Right forelimb (tissue), 1 donor: ENCODE measurements around the gene FBXL14.
A peak's percentile ranks its signal among the peaks of the same experiment; 100 is the strongest.

Experiments used
- DNase-seq: peaks from one replicate; pipeline ENCODE4 v3.0.0-alpha.2; 2018

Gene FBXL14

DNA sequence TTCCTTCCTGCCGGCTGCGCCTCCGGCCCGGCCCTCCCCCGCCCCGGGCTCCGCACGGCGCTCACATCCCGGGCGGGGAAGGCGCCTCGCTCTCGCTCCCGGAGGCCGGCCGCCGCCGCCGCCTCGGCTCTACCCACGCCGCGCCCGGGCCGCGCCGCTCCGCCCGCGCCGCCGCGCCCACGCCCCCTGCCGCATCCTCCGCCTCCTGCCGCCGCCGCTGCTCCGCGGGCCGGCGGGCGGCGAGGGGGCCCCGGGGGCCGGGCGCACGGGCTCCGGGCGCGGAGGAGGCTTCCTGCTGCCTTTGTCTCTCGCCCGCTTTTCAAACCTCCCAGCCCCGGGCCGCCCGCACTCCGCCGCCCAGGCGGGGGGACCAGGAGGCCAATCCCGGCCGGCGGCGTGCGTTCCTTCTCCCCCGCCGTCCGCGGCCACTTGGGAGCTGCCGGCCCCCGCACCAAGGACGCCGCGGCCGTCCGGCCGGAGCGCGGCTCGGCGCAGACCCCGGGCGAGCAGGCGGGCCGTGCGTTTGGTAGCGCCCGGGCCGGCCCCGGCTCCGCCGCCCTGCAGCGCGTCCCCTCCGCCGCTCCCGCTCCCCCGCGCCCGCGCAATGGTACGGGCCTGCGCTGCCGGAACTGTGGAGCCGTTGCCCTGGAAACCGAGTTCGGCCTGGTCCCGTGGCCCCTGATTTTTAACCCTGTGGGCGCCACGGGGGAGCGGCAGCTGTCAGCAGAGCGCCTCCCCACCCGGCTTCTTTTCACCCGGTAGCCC lies at the start of gene FBXL14:
Gene FBXL14, minus strand, starts transcription at position 321 of the 765 bp plus-strand sequence. CDS start 515 bp downstream, outside the sequence.
- DNase-seq: peak; percentile 94

GRCh38 chr12:1643905-1644533 lies 49.6 kb upstream of the FBXL14 start:
- no peak for DNase-seq

DNA sequence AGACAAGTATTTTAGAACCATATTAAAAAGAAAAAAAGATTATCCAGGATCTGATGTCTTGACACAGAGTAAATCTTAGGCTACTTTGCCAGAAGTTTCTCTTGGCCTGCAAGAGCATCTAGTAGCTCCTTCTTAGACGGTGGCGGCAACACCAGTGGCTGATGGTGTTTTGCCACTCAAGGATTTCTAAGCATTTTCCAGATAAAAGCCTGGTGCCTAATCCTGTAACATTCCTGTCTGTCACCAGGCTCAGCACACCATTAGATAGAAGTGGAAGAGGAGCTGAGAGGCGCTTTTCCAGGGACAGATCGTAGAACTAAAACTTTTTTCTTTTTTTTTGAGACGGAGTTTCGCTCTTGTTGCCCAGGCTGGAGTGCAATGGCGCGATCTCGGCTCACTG lies 48.7 kb upstream of the FBXL14 start:
- DNase-seq: no peak

DNA sequence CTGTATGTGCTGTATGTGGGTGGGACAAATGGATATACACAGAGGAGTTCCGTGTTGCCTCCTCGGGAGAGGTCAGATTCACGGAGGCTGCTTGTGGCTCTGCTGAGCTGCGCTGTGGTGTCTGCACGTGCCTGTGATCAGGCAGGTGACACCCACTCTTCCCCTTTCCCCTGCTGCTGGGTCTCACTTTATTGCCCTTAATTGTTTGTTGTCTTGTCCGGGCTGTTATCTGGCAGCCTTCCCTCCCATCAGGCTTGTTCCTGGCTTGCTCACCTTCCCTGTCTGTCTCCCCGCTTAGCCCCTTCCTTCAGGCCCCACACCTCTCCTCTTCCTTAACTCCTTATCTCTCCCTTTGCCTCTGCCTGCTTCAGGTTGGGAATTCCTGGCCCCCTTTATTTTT lies 48.1 kb upstream of the FBXL14 start:
- DNase-seq: no peak

DNA sequence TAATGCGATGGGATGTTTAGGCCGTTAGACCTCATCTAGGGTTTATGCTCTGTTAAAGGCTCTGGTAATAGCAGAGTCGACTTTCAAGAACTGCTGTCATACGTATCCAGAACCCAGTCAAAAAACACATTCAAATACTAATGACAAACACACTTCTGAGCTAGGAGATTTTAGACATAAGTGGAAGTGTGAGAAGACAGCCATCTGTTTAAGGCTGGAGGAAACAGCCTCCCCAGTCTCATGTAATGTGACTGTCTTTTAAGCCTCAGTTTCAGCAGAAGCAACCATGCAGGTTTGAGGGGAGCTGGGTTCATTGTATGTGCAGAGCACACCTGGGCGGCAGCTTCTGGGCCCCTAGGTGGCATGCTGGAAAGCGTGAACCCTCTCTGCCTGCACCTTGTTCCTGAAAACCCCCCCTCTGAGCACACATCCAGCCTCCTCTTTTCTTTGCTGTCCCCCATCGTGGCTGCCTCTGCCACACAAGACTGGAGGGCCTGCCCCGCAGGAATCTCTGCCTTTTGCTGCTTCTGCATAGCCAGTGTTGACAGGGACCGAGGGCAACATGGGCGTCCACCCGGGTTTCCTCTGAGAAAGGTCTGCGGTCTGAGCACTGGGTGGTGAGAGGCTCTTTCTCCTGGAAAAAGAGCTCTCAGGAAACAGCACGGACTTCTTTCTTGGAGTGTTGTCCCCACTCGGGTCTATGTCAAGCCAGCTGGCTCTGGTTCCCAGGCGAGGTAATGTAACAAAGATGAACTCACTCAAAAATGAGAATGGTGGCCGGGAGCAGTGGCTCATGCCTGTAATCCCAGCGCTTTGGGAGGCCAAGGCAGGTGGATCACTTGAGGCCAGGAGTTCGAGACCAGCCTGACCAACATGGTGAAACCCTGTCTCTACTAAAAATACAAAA lies 46.2 kb upstream of the FBXL14 start:
- no peak for DNase-seq

DNA sequence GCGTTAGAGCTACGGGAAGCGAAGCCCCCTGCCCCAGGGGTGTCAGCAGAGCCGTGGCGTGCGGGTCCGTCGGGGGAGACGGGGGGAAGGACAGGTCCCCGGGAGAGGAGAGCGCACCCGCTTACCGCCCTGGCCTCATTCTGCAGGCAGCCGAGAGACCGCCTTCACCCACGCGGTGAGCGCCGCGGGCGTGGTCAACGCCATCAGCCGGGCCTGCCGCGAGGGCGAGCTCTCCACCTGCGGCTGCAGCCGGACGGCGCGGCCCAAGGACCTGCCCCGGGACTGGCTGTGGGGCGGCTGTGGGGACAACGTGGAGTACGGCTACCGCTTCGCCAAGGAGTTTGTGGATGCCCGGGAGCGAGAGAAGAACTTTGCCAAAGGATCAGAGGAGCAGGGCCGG lies 45.2 kb upstream of the FBXL14 start:
- no peak for DNase-seq

GRCh38 chr12:1638203-1638602 lies 43.8 kb upstream of the FBXL14 start:
- no peak for DNase-seq

DNA sequence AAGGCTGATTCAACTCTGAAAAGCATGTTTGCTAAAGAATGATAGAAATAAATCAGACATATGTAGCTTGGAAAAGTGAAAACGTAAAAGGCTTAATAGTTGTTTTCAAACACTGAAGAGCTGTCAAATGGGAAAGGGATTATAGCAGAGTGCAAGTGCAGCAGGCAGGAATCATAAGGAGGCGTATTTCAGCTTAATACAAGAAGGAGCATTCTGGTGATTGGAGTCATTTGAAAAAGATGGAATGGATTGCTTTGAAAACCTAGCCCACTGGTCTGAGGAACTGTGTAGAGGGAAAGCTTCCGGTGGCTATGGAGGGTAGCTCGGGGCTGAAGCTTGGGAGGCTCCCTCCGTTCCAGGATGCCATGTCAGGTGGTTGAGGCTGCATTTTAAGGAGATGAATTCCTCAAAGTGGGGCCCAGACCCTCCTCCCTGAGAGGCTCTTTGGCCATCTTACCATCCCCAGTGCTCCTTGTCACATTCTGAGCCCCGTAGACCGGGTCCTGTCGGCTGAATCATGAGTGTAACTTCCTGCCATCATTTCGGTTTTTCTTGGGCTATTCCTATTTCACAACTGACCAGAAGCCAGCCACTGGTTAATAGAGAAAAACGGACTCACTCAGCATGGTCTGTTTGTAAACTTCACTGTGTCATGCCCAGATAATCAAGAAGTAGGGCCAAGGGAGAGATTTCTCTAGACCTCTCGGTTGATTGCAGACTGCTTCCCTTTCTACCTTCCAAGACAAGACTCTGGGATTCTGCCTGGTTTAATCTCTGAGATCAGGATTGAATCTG lies 41.1 kb upstream of the FBXL14 start:
- DNase-seq: no peak

DNA sequence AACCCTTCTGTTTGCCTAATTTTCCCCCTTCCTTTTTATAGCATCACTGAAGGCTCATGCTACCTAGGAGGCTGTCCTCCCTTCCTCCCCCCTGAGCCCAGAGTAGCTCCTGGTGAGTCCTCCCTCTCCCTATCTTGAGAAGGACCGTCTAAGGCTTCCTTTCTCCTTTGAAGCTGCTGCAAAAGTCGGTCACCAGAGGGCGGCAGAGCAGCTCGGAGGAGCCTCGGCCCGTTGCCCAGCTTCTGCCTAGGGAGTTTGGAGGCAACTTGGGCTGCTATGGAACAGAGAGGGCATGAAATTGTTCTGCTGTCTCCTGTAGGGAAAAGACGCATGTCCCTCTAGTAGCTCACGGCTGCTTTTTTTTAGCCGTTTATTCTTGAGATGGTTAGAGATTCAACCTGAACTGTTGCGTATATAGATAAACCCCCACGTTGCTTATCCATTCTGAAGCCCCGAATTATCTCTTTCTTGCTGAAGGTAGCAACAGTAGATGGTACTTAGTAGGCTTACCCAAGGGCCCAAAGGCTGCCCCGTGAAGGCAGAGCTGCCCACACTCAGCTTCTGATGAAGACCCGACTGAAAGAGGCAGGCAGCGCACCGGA lies 40.3 kb upstream of the FBXL14 start:
- DNase-seq: peak; percentile 82

DNA sequence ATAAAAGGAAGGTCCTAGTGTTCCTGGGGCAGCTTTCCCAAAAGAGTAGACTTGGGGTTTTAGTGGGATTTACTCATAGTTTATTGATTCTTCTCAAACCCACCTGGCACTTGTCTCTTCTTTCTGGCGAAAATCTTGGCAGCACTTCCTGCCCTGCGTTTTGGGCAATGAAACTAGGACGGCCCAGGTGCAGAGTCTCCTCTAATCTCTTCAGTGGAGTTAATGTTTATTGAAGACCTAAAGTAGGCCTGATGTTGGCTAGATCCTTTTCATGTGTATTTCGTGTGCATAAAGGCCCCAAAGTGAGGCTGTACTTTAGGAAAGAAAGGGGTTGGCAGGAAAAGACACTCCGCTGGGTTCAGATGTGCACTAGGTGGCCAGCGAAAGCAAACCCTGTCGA lies 39.8 kb upstream of the FBXL14 start:
- no peak for DNase-seq

DNA sequence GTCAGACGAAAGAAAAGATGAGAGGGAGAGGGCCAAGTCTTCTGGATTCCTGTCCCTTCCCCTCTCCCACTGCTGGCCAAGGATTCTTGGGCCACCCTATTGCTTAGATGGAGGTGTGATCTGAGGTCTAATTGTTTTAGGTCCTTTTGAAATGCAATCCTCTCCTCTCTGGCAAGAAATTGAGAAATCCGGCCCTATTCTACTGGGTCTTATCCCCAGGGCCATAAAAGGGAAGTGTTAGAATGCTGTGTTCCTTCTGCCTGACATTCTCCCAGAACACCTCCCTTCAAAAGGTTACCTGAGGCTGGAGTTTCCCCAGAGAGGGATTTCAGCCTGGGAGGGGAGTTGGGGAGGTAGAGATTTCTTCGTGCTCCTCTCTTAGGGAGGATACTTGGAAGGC lies 39.1 kb upstream of the FBXL14 start:
- DNase-seq: no peak

DNA sequence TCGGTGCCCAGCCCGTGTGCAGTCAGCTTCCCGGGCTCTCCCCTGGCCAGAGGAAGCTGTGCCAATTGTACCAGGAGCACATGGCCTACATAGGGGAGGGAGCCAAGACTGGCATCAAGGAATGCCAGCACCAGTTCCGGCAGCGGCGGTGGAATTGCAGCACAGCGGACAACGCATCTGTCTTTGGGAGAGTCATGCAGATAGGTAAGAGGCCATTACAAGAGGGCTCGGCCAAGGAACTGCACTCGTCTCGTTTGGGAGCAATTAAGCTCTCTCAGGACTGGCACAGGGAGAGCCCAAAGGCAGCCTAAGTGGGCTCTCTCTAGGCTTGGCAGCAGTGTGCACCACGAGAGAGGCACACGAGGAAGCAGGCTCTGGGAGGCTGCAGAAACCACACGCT lies 38.3 kb upstream of the FBXL14 start:
- DNase-seq: no peak

- no peak for DNase-seq
Observed at GRCh38 chr12:1630827-1631591, 36.6 kb upstream of the FBXL14 start.

- DNase-seq: peak; percentile 73
Observed at GRCh38 chr12:1630133-1630826, 35.9 kb upstream of the FBXL14 start.

DNA sequence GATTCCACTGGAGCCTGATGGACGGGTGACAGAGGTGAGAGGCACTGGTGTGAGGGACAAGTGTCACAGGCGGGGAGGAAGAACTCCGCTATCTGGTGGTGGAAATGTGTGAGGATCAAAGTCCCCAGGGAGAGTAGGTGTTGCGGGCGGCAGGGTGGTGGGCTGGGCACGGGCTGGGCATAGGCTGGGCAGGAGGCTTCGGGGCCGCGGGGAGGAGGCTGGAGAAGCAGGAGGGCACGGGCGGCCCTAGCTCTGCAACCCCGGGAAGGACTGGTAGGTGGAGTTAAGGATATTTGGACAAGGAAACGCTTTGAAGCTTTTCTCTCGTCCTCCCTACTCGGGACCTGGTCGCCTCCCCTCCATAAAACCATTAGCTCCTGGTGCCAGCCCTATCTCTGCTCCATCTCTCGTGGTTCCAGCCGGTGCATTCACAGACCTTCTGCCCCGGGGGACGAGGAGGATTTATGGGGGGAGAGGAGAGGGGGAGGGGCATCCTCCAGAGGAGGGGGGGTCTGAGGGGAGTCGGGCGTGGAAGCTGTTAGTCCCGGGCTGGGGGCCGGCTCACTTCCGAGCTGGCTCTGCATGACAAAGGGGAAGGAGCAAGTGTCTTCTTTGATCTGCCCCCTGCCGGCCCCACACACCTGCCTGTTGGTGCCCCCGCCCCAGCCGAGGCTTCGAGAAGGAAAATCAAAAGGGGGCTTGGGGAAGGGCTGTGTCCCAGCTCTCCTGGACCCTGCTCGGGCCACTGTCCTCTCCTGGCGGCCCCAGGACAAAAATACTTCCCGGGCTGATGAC lies 35.2 kb upstream of the FBXL14 start:
- no peak for DNase-seq

- DNase-seq: no peak
Observed at GRCh38 chr12:1628666-1629337, 34.4 kb upstream of the FBXL14 start, which contains the start of gene WNT5B. WNT5B (plus strand) TSS chr12:1629231; CDS start chr12:1631355, 2,124 bp downstream.

- no peak for DNase-seq
Observed at GRCh38 chr12:1622406-1622805, 28.0 kb upstream of the FBXL14 start.

GRCh38 chr12:1620092-1620491 lies 25.7 kb upstream of the FBXL14 start:
- no peak for DNase-seq

DNA sequence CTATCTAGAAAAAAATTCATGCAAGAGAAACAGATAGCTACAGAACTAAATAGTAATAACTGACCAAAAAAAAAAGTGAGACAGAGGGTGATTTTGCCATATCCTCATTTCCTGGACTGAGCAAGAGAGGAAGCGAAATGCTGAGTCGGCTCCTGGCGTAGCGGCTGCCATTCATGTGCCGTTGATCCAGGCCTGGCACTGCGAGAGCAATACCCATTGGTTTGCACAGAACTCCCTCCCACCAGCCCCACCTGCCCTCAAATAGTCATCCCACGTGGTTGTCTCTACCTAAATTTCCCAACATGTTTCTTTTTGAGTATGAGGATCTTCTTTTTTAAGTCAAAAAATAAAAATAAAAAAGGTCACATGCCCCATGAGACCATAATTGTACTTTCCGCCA lies 25.2 kb upstream of the FBXL14 start:
- DNase-seq: no peak
